ENCODE results near the gene DLG2. TPM values are rescaled to one million over a fixed set of nuclear protein-coding genes. Genes with fewer than 3 reads are reported as not detected.

Gene DLG2
- polyA plus RNA-seq, 1 experiment: 0.68 TPM

DNA sequence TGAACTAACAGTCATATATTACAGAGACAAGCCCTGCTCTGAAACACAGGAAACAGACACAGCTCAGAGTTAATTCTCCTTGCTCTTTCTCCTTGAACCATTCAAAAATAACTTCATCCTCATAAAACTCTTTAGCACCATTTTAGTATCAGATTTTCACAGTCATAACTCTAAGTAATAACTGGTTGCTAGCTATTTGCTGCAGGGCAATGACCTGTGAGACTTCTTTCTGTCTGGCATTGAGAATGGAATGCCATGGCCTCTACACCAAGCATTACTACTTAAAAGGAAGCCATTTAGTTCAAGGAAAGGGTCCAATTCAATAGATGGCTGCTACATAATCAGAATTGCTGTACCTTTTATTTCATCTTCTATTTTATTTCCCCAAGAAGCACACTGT, 2154.3 kb downstream of the DLG2 start:
- TF ChIP-seq, protein P1, sequence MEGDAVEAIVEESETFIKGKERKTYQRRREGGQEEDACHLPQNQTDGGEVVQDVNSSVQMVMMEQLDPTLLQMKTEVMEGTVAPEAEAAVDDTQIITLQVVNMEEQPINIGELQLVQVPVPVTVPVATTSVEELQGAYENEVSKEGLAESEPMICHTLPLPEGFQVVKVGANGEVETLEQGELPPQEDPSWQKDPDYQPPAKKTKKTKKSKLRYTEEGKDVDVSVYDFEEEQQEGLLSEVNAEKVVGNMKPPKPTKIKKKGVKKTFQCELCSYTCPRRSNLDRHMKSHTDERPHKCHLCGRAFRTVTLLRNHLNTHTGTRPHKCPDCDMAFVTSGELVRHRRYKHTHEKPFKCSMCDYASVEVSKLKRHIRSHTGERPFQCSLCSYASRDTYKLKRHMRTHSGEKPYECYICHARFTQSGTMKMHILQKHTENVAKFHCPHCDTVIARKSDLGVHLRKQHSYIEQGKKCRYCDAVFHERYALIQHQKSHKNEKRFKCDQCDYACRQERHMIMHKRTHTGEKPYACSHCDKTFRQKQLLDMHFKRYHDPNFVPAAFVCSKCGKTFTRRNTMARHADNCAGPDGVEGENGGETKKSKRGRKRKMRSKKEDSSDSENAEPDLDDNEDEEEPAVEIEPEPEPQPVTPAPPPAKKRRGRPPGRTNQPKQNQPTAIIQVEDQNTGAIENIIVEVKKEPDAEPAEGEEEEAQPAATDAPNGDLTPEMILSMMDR (IDR thresholded peaks at IDR 0.05; ENCODE audit: low read depth, low read length): no peak
- no peak for DNase-seq (ENCODE audit: low read depth, low spot score)
- peaks cover 6% of the 10 kb centered on the region for H3K27me3 ChIP-seq (ENCODE audit: control insufficient read depth, insufficient read depth, low read length)
- no peak overlapping the region for H3K27ac ChIP-seq (ENCODE audit: low read depth, low read length)
- H3K9me3 ChIP-seq (ENCODE audit: control insufficient read depth, insufficient read depth, low read length): no peaks in the 10 kb centered on the region
- ChIA-PET CTCF (no interaction called here), POLR2A (no interaction called here)
- H3K4me3 ChIP-seq (ENCODE audit: low read depth, low read length): no peak overlapping the region

DNA sequence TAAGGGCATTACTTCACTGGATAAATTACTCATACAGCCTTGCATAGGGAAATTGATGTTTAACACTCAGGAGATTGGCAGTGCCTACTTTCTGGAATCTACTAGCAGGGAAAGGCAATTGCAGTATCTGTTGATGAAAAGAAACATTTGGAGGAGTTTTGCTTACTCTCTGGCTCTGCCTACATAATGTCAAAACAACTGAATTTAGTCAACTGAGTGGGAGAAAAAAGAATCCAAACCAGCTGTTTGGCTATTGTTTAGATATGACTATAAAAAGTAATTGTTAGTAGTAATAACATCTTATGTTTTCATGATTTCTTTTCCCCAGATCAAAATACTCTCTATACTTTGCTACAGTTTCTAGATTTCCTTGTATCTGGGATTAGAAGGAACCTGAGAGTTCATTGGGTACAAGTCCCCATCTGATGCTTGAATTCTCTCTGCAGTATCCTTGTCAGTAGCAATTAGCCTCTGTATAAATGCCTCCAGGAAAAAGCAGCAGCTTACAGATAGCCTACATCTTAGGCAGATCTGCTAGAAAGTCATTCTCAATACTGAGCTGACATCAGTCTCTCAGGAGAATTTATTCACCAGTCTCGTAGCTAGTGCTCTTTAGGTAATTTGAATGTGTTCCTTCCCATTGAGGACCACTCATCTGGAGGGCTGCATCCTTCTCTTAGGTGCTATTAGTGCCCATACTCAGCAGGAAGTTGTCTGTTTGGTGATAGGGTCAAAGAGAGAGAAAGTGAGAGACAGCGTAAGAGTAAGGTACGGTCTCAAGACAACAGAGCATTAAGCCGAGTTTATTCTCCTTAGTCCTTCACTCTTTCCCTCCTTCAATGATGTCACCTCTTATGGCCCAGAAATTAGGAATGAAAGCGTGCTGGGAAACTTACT, 2155.1 kb downstream of the DLG2 start:
- no peak overlapping the region for H3K27ac ChIP-seq (ENCODE audit: low read depth, low read length)
- no peak for DNase-seq (ENCODE audit: low read depth, low spot score)
- no peaks in the 10 kb centered on the region for H3K9me3 ChIP-seq (ENCODE audit: control insufficient read depth, insufficient read depth, low read length)
- H3K27me3 ChIP-seq (ENCODE audit: control insufficient read depth, insufficient read depth, low read length): peaks cover 6% of the 10 kb centered on the region
- TF ChIP-seq, protein P1 (IDR thresholded peaks at IDR 0.05; ENCODE audit: low read depth, low read length): no peak
- H3K4me3 ChIP-seq (ENCODE audit: low read depth, low read length): no peak overlapping the region
- POLR2A ChIA-PET: no interaction called here
- CTCF ChIA-PET: no interaction called here

DNA sequence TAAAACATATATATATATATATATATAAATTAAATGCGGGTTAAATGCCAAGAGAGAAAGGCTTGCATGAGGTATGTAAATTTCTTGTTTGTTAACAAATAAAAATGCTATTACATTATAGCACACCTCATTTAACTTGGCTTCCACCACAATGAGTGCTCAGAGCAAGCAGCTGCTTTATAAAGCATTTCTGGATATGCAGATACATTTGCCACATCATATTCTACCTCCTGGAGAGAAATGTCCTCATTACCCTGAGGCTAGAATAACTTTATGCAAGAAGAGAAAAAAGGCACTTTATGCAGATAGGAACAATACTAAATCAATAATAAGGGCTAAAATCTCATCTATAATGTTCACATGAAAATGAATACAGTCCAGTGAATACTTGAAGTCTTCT, 2159.3 kb downstream of the DLG2 start:
- Histone ChIP-seq H3K27ac (ENCODE audit: low read depth, low read length) (no peak overlapping the region), H3K4me3 (ENCODE audit: low read depth, low read length) (no peak overlapping the region), H3K27me3 (ENCODE audit: control insufficient read depth, insufficient read depth, low read length) (no peaks in the 10 kb centered on the region), H3K9me3 (ENCODE audit: control insufficient read depth, insufficient read depth, low read length) (no peaks in the 10 kb centered on the region)
- DNase-seq (ENCODE audit: low read depth, low spot score): no peak
- POLR2A ChIA-PET: no interaction called here
- CTCF ChIA-PET: no interaction called here
- TF ChIP-seq, protein P1 (IDR thresholded peaks at IDR 0.05; ENCODE audit: low read depth, low read length): no peak

DNA sequence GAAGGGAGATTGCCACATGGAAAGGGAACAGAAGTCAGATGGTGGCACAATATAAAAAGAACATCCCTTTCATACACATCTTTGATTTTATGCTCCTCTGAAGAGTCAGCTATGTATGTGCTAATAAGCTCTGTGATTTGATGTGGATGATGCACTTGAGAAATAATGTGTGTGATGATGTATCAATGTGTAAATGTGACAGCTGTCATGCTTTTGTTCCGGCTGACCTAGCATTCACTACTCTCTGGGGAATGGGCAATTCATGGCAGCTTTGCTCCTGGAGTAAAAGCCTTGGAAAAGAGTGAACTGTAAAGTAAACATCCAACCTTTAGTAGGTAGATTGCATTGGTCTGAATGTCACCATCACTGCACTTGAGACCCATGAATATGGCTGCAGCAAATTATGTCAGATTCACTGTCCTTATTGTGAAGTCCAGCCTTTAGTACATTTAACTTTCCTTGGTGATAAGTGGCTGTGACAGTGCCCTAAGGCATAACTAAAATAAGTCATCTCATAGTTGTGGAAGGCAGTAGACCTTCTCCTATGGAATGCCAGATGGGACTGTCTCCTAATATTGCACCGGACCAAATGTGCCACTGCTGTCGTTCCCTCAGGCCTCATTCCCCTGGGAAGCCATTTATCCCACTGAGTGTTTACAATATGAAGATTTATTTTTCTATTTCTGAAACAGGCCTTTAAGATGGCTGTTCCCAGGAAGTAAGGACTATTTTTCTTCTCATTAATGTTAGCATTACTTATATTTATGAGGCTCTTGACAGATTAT, 2162.8 kb downstream of the DLG2 start:
- POLR2A ChIA-PET: no interaction called here

More for the DNA sequence above, 2162.8 kb downstream of the DLG2 start:
- no peak for DNase-seq (ENCODE audit: low read depth, low spot score)
- H3K27ac ChIP-seq (ENCODE audit: low read depth, low read length): no peak overlapping the region
- H3K9me3 ChIP-seq (ENCODE audit: control insufficient read depth, insufficient read depth, low read length): no peaks in the 10 kb centered on the region
- no peaks in the 10 kb centered on the region for H3K27me3 ChIP-seq (ENCODE audit: control insufficient read depth, insufficient read depth, low read length)
- no peak overlapping the region for H3K4me3 ChIP-seq (ENCODE audit: low read depth, low read length)
- TF ChIP-seq, protein P1 (IDR thresholded peaks at IDR 0.05; ENCODE audit: low read depth, low read length): no peak
- CTCF ChIA-PET: no interaction called here
